ENCODE results near the gene FAXC.
"Not testable (repeated sequence)": the region's sequence is repeated elsewhere in the genome, so short reads cannot be mapped to it uniquely, and the experiment has no call there.

Gene FAXC

DNA sequence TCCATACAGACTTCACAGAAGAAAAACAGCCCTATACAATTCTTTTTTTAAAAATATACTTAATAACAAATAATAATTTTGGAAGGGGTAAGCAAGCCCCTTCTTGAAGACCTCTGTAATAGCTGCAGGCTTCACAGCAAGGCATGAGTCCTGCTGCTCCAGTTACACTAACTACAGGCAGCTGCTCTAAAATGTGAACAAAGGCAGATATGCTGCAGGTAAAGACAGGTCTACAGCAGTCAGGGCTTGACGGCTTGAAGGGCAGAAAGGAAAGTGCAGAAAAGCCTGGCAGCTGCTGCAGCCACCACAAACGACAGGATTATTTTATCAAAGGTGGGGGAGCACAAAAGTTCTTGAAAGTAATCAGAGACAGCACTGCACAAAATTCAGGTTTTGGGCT lies 11.3 kb downstream of the FAXC start:
- DNase-seq: no peak

DNA sequence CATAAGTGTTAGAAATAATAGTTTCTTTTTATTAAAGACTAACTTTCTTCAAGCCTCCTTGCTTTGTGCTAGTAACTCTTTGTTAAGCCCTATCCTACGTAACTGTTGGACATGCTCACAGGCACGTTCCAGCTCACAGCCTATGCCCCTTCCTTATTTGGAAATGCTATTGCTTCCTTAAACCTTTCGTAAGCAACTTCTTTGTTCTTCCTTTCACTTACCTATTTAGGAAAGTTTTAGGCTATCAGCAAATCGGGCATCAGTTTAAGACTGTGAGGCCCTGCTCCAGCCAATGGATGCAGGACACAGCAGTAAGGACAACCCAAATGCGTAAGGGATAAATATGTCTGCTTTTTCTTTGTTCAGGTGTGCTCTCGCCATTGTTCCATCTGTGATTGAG lies 14.2 kb downstream of the FAXC start:
- DNase-seq: not testable (repeated sequence)

- peak in 1 of 2 donors; percentile 41 for DNase-seq
Measured at GRCh38 chr6:99334526-99335127, 14.8 kb downstream of the FAXC start.

GRCh38 chr6:99333068-99333467 lies 16.4 kb downstream of the FAXC start:
- no peak for DNase-seq

DNA sequence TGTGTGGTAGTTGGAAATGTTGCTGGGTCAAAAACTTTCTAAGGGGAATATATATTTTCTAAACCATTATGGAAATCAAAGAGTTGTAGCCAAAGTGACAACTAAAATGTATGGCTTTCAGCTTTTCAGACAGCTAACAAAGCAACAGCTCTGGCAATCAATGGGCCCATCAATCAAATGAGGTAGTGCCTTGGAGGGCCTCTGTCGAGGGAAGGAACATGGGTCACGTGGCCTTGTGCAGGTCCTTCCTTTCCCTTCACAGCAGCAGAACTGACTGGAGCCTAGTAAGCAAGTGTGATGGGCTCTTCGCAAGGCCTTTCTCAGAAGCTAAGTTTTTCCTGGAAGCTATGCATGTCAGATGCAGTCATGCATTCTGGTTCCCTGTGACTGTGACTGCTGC lies 17.9 kb downstream of the FAXC start:
- DNase-seq: no peak

GRCh38 chr6:99330159-99330558 lies 19.3 kb downstream of the FAXC start:
- DNase-seq: peak in 1 of 2 donors; percentile 33

GRCh38 chr6:99324996-99325395 lies 24.5 kb downstream of the FAXC start:
- no peak for DNase-seq

DNA sequence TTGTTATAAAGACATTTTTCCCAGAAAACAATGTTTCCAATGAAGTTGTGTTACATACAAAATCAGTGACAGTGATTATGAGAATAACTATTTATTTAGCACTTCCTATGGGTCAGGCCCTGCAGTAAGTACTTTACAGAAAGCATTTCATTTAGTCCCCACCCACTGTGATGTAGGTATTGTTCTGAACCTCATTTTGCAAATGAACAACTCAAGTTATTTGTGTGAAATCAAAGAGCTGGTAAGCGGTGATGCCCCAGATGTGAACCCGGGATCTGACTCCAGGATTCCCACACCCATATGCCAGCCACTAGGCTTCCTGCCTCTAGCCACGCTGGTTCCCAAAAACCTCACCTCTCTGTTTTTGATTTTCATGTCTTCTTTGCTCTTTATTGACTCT lies 30.9 kb downstream of the FAXC start:
- no peak for DNase-seq

DNA sequence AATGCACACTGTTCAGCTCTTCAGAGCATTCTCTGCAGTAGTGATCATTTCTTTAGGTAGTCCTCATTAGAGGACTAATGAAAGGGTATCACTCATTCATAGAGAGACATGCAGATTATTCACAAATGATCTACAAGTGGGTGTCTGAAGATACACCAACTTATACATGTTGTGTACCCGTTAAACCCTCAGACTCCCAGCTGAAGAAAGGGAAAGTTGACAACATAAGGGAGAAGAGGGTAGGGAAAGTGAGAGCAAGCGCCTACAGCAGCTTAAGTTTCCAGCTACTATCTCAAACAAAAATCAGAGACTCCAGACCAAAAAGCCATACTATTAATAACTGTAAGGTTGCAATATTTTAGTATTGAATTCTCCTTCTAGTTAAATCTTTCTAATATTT lies 37.1 kb downstream of the FAXC start:
- DNase-seq: no peak

- no peak for DNase-seq
Measured at GRCh38 chr6:99310553-99310952, 38.9 kb downstream of the FAXC start.

DNA sequence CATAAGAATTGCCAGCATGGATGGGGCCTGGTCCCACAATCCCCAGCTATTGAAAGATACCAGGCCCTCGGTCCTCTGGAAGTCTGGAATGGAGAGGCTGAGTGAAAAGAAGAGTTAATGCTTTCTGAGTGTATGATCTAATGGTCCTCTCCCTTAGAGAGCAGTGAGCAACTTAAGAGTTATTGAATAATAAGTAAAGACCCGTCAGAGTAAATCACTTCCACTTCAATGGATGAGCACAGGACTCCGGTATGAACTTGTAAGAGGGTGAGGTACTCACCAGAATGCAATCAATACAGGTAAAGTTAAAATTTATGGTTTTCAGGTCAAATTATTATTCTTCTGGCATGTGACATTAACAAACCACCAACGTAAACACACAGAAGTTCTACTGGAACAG lies 39.9 kb downstream of the FAXC start:
- no peak for DNase-seq

GRCh38 chr6:99308788-99309187 lies 40.7 kb downstream of the FAXC start:
- DNase-seq: no peak

- DNase-seq: no peak
Measured at GRCh38 chr6:99307295-99307907, 42.1 kb downstream of the FAXC start.

DNA sequence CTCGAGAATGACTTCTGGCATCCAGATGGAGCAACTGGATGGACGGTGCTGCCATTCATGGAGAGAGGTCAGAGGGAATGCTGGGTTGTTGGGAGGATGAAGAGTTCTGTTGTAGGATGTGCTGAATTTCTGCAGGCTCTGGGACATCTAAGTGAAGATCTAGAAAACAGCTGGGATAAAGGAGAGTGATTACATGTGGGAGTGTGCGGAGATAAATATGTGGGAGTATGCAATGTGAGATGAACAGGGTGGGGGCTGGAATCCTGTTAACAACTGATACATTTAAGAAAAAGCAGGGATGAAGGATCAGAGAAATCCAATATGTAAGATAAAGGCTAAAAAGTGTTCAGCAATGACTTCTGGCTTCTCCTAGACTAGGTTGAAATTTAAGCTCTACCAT lies 43.1 kb downstream of the FAXC start:
- no peak for DNase-seq

DNA sequence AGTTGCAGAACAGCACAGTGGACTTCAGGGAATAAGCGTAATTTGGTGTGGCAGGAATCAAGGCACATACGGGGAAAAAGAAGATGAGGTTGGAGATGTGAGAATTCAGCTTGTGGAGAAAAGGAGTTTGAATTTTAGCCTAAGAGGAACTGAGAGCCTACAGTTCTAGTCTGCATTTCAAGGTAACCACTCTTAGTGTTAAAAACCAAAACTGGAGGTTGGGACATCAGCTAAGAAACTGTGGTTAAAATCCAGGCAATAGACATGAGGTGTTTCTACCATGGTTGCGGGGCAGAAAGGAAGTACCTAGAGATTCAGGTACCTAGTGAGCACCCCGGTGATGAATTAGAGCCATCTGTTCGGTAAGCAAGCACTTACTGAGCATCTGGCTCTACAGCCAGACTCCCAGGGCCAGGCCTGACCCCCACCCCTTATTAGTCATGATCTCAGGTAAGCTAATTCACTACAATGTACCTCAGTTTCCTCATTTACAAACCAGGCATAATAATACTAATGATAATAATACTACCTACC lies 44.4 kb downstream of the FAXC start:
- DNase-seq: no peak

GRCh38 chr6:99297415-99297814 lies 52.1 kb downstream of the FAXC start:
- DNase-seq: no peak

DNA sequence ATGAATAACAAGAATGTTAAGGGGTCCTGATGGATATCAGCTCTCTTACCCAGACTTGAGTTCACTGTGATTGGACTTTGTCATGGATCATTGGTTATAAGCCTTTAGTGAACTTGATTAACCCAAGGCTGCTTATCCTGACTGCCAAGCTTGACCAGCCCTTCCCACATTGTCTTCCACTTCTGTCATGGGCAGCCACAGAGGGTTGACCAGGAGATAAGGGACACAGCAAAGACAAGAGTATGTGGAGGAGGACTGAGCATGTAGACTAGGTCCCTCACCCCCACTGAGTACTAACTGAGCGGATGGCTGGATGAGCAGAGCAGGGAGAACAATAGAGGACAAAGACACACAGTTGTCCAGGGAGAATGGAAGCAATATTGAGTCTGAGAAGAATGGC lies 52.5 kb downstream of the FAXC start:
- DNase-seq: no peak

DNA sequence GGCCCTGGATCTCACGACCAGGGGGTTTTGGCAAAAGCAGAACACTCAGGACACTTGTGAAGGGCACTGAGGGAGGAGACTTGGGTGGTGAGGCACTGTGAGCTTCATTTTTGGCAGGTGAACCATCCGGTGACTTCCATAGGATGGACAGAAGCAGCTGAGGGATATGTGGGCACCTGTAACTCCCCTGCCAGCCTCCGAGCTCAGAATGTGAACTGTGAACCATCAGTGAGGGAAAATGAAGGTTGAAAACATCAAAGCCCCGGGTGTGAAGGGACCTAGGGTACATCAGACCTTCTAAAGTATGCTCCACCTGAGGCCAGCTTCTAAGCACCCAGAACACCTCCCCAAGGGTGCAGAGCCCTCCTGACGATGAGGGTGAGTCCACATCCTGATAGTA lies 53.2 kb downstream of the FAXC start:
- DNase-seq: no peak

DNA sequence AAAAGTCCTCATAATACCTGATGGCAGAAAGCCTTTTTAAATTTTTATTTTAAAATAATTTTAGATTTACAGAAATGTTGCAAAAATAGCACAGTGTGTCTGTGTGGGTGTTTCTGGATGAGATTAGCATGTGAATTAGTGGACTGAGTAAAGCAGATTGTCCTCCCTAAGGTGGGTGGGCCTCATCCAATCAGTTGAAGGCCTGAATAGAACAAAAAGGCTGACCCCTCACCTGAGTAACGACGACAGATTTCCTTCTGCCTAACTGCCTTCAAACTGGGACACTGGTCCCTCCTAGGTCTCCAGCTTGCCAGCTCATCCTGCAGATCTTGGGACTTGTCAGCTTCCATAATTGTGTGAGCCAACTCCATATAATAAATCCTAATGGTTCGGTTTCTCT lies 54.2 kb downstream of the FAXC start:
- DNase-seq: no peak

DNA sequence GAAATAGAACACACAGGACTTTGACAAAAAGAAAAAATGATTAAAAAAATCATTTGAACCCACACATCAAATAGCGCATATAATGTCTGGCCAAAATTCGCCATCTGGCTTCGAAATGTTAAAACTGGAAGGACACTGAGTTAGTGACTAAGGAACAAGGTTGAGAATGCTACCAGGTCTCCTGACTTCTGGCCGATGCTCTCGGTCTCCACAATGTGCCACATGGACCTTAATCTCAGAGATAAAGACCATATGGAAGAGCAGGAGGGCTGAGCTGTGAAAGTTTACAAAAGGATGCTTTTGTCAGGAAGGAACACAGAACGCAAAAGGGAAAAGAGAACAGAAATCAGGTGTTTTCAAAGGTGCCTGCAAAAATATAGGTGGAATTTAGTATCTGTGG lies 54.7 kb downstream of the FAXC start:
- DNase-seq: no peak

DNA sequence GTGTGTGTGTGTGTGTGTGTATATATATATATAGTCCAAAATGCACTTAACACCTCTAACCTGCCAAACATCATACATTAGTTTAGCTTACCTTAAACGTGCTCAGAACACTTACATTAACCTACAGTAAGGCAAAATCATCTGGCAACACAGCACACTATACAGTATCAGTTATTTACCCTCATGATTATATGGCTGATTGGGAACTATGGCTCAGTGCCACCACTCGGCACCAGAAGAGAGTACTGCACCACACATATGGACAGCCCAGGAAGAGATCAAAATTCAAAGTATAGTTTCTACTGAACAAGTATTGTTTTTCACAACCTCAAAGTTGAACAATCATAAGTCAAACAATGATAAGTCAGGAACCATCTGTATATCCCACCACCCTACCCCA lies 59.8 kb downstream of the FAXC start:
- no peak for DNase-seq

DNA sequence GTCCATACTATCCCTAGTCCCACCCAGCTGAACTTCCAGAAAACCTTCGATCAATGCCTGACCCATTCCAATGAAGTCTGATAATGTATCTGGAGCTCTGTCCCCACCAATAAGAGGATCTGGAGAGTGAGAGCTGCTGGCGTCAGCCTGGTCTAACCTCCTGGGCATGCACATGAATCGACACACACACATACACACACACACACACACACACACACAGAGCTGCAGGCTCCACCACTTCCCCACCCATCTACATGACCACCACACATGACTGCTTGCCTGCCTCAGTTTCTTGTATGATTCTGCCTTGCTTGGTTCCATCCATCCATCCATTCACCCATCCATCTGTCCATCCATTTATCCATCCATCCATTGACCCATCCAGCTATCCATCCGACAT lies 60.8 kb downstream of the FAXC start:
- DNase-seq: no peak

- no peak for DNase-seq
Measured at GRCh38 chr6:99287523-99287922, 62.0 kb downstream of the FAXC start.

- no peak for DNase-seq
Measured at GRCh38 chr6:99285881-99286280, 63.6 kb downstream of the FAXC start.

- no peak for DNase-seq
Measured at GRCh38 chr6:99282479-99283062, 66.9 kb downstream of the FAXC start.

All from bone marrow (tissue), 2 donors.